Measurements from ENCODE around the gene CBLB.

CBLB gene

GRCh38 chr3:105746231-105746996 is 122.4 kb downstream of the CBLB start:
- H3K4me2 ChIP-seq (ENCODE audit: low read depth, low read length, poor library complexity, severe bottlenecking): no peak overlapping the region
- TF ChIP-seq EZH2phosphoT487 (IDR thresholded peaks at IDR 0.05; ENCODE audit: borderline replicate concordance) (no peak), CTCF (conservative IDR thresholded peaks at IDR 0.05; ENCODE audit: low read length) (no peak)
- no peak overlapping the region for H3K4me3 ChIP-seq (ENCODE audit: low read length, poor library complexity, severe bottlenecking)
- no peaks in the 10 kb centered on the region for H3K9me3 ChIP-seq (ENCODE audit: insufficient read depth, low read depth, low read length)
- H3K9me2 ChIP-seq (replicated peaks; ENCODE audit: low read depth, low read length): no peaks in the 10 kb centered on the region
- no peaks in the 10 kb centered on the region for H3K79me2 ChIP-seq (ENCODE audit: insufficient read depth, low read length)
- no peaks in the 10 kb centered on the region for H3K27me3 ChIP-seq (ENCODE audit: insufficient read depth, low read length, poor library complexity, severe bottlenecking)
- peaks cover 7% of the 10 kb centered on the region for H3K4me1 ChIP-seq (ENCODE audit: insufficient read depth, low read length, poor library complexity, severe bottlenecking)
- no peaks in the 10 kb centered on the region; the same call in 1 of the 2 replicates for H3K36me3 ChIP-seq (ENCODE audit: insufficient read depth, low read length)
- H4K20me1 ChIP-seq (ENCODE audit: insufficient read depth, low read length, poor library complexity, severe bottlenecking): no peaks in the 10 kb centered on the region
- no peaks in the 10 kb centered on the region for H3F3A ChIP-seq (ENCODE audit: low read depth)
- H2AFZ ChIP-seq (ENCODE audit: low read length): no peak overlapping the region
- H3K9ac ChIP-seq (ENCODE audit: low read depth, low read length, poor library complexity, severe bottlenecking): no peak overlapping the region

GRCh38 chr3:105745046-105745445 is 123.8 kb downstream of the CBLB start:
- Histone ChIP-seq H3K9me2 (replicated peaks; ENCODE audit: low read depth, low read length) (no peaks in the 10 kb centered on the region), H3K27me3 (ENCODE audit: insufficient read depth, low read length, poor library complexity, severe bottlenecking) (no peaks in the 10 kb centered on the region), H3K9me3 (ENCODE audit: insufficient read depth, low read depth, low read length) (no peaks in the 10 kb centered on the region), H3F3A (ENCODE audit: low read depth) (no peaks in the 10 kb centered on the region), H3K4me1 (ENCODE audit: insufficient read depth, low read length, poor library complexity, severe bottlenecking) (peaks cover 7% of the 10 kb centered on the region), H3K79me2 (ENCODE audit: insufficient read depth, low read length) (no peaks in the 10 kb centered on the region), H3K36me3 (ENCODE audit: insufficient read depth, low read length) (no peaks in the 10 kb centered on the region; the same call in 1 of the 2 replicates), H3K4me3 (ENCODE audit: low read length, poor library complexity, severe bottlenecking) (no peak overlapping the region), H3K9ac (ENCODE audit: low read depth, low read length, poor library complexity, severe bottlenecking) (no peak overlapping the region), H2AFZ (ENCODE audit: low read length) (no peak overlapping the region), H3K4me2 (ENCODE audit: low read depth, low read length, poor library complexity, severe bottlenecking) (no peak overlapping the region), H4K20me1 (ENCODE audit: insufficient read depth, low read length, poor library complexity, severe bottlenecking) (no peaks in the 10 kb centered on the region)
- TF ChIP-seq CTCF (conservative IDR thresholded peaks at IDR 0.05; ENCODE audit: low read length) (no peak), EZH2phosphoT487 (IDR thresholded peaks at IDR 0.05; ENCODE audit: borderline replicate concordance) (no peak)

- Histone ChIP-seq H3K4me2 (ENCODE audit: low read depth, low read length, poor library complexity, severe bottlenecking) (no peak overlapping the region), H4K20me1 (ENCODE audit: insufficient read depth, low read length, poor library complexity, severe bottlenecking) (no peaks in the 10 kb centered on the region), H3F3A (ENCODE audit: low read depth) (no peaks in the 10 kb centered on the region), H2AFZ (ENCODE audit: low read length) (no peak overlapping the region), H3K27me3 (ENCODE audit: insufficient read depth, low read length, poor library complexity, severe bottlenecking) (no peaks in the 10 kb centered on the region), H3K9ac (ENCODE audit: low read depth, low read length, poor library complexity, severe bottlenecking) (no peak overlapping the region), H3K79me2 (ENCODE audit: insufficient read depth, low read length) (no peaks in the 10 kb centered on the region), H3K36me3 (ENCODE audit: insufficient read depth, low read length) (no peaks in the 10 kb centered on the region; the same call in 1 of the 2 replicates), H3K4me3 (ENCODE audit: low read length, poor library complexity, severe bottlenecking) (no peak overlapping the region), H3K9me3 (ENCODE audit: insufficient read depth, low read depth, low read length) (no peaks in the 10 kb centered on the region), H3K4me1 (ENCODE audit: insufficient read depth, low read length, poor library complexity, severe bottlenecking) (peaks cover 3% of the 10 kb centered on the region), H3K9me2 (replicated peaks; ENCODE audit: low read depth, low read length) (no peaks in the 10 kb centered on the region)
- no peak for TF ChIP-seq CTCF (conservative IDR thresholded peaks at IDR 0.05; ENCODE audit: low read length)
- TF ChIP-seq EZH2phosphoT487 (IDR thresholded peaks at IDR 0.05; ENCODE audit: borderline replicate concordance): no peak
These were observed 124.6 kb downstream of the CBLB start for GRCh38 chr3:105744202-105744601.
